ENCODE results near the gene CLCN6. TPM values are rescaled to one million over a fixed set of nuclear protein-coding genes. Genes with fewer than 3 reads are reported as not detected.
A peak's percentile ranks its signal among the peaks of the same experiment; 100 is the strongest.

Gene CLCN6
- total and polyA plus RNA-seq, 2 of the 13 experiments (the other 11 are each of a cell fraction or from before 2014, with no cell fraction given): 14.9 to 19.3 TPM

GRCh38 chr1:11841245-11842153 lies 35.5 kb downstream of the CLCN6 start:
- Histone ChIP-seq H3K4me2 (ENCODE audit: low read depth, low read length) (peak overlapping the region; percentile 62), H3K27ac (ENCODE audit: extremely low read length, insufficient read depth, low read length) (peak overlapping the region; percentile 94), H4K20me1 (ENCODE audit: insufficient read depth, low read length) (no peaks in the 10 kb centered on the region), H3K27me3 (ENCODE audit: control insufficient read depth in 1 of 2, insufficient read depth in 2 of 2, low read length in 2 of 2) (no peaks in the 10 kb centered on the region), H2AFZ (ENCODE audit: low read length) (no peak overlapping the region), H3K4me1 (ENCODE audit: insufficient read depth, low read length) (peaks cover 61% of the 10 kb centered on the region), H3K4me3 (replicated peaks in 1 of 3; ENCODE audit: insufficient read depth in 1 of 3, low read depth in 2 of 3, low read length in 3 of 3) (peak overlapping the region in 1 of 3 experiments; percentile 29; a peak in 1 of 6 replicates), H3K79me2 (ENCODE audit: insufficient read depth, low read length) (no peaks in the 10 kb centered on the region), H3K9me3 (ENCODE audit: low read length) (no peaks in the 10 kb centered on the region), H3K36me3 (replicated peaks in 1 of 2; ENCODE audit: control insufficient read depth in 1 of 2, insufficient read depth in 2 of 2, low read length in 2 of 2) (peaks cover 27 to 64% of the 10 kb centered on the region in 2 experiments), H3K9ac (ENCODE audit: insufficient read depth, low read depth, low read length) (peak overlapping the region; percentile 60)
- WGBS (ENCODE audit: low lambda C conversion rate): 86% methylated on average over 15 of the region's 17 CpGs
- no peak for FAIRE-seq
- TSS peak; percentile 20 for BruUV-seq (replicated peaks)
- CTCF ChIA-PET (ENCODE audit: low intra/inter-chr PET ratio, low total read pairs): interaction anchor here (4.1 kb wide), 1 partner anchor 53 kb away, joined by 46 read pairs; no protein-coding TSS in a partner anchor
- POLR2A ChIA-PET: interaction anchor here (0.9 to 4.4 kb wide), 7 partner anchors 11 to 139 kb away, joined by 3 to 53 read pairs (median 5); partner anchors contain the start of genes CLCN6, KIAA2013, MFN2 and MTHFR
- in situ Hi-C loops (cut with HindIII; ENCODE audit: extremely low pct_ligation_motif_present, low pct_unique_long_range_greater_than_20kb) (loop anchor here (5.0 kb wide), 1 partner anchor 56 kb away; no protein-coding TSS in a partner anchor), intact Hi-C loops (cut with micrococcal nuclease; ENCODE audit: unreplicated experiment) (loop anchor here (1.0 to 5.0 kb wide), 3 partner anchors 18 to 66 kb away; no protein-coding TSS in a partner anchor)
- DNase-seq (ENCODE audit: low spot score): no peak
- no peak for ATAC-seq
- TF ChIP-seq ZSCAN22 (CRISPR knock-in tag; IDR thresholded peaks at IDR 0.05) (peak; percentile 5; the same call in 1 of the 2 replicates), ZNF362 (CRISPR knock-in tag; IDR thresholded peaks at IDR 0.05; ENCODE audit: borderline replicate concordance) (no peak), CREB1 (IDR thresholded peaks at IDR 0.05) (peak; percentile 75), CREB1 (CRISPR knock-in tag; IDR thresholded peaks at IDR 0.05) (no peak), ZNF768 (CRISPR knock-in tag; IDR thresholded peaks at IDR 0.05) (0 out of 2 replicates have a peak, but pooled peaks have one; percentile 15), NFIC (IDR thresholded peaks at IDR 0.05; ENCODE audit: low read length) (peak; percentile 0; the same call in 1 of the 2 replicates), BRF2 (CRISPR knock-in tag; IDR thresholded peaks at IDR 0.05) (0 out of 2 replicates have a peak, but pooled peaks have one; percentile 24), ZNF333 (CRISPR knock-in tag; IDR thresholded peaks at IDR 0.05; ENCODE audit: borderline replicate concordance) (no peak), MAZ (IDR thresholded peaks at IDR 0.05; ENCODE audit: borderline replicate concordance, low read depth, low read length) (no peak), MAZ (CRISPR knock-in tag; IDR thresholded peaks at IDR 0.05; ENCODE audit: low read depth) (0 out of 2 replicates have a peak, but pooled peaks have one; percentile 20), KDM5B (CRISPR knock-in tag; IDR thresholded peaks at IDR 0.05; ENCODE audit: borderline replicate concordance) (no peak), SP5 (CRISPR knock-in tag; IDR thresholded peaks at IDR 0.05; ENCODE audit: borderline replicate concordance, low read depth) (peak; percentile 67; the same call in 1 of the 2 replicates), ZNF512B (CRISPR knock-in tag; IDR thresholded peaks at IDR 0.05; ENCODE audit: borderline replicate concordance) (no peak), ARID2 (CRISPR knock-in tag; IDR thresholded peaks at IDR 0.05; ENCODE audit: borderline replicate concordance) (0 out of 2 replicates have a peak, but pooled peaks have one; percentile 45)

Data from HepG2 (cell line).